ENCODE measurements around the gene FUS.
"Not testable (repeated sequence)": the region's sequence is repeated elsewhere in the genome, so short reads cannot be mapped to it uniquely, and the experiment has no call there.

FUS gene

GRCh38 chr16:31157136-31157535 is 22.8 kb upstream of the FUS start:
- Histone ChIP-seq H3K4me1 (ENCODE audit: insufficient read depth, low read length, severe bottlenecking) (no peaks in the 10 kb centered on the region), H3K4me3 (ENCODE audit: low read depth, low read length, poor library complexity, severe bottlenecking) (no peak overlapping the region), H3K36me3 (ENCODE audit: insufficient read depth, low read length) (no peaks in the 10 kb centered on the region), H3K9ac (ENCODE audit: low read length) (no peak overlapping the region), H3K4me2 (ENCODE audit: low read length) (0 out of 2 replicates have a peak overlapping the region, but pooled peaks have one; percentile 14), H3K27me3 (ENCODE audit: insufficient read depth, low read length) (no peaks in the 10 kb centered on the region), H3K27ac (ENCODE audit: low read depth, low read length, poor library complexity, severe bottlenecking) (no peak overlapping the region), H3K79me2 (ENCODE audit: insufficient read depth, low read length) (no peaks in the 10 kb centered on the region), H4K20me1 (ENCODE audit: insufficient read depth, low read length) (no peaks in the 10 kb centered on the region), H3F3A (ENCODE audit: insufficient read depth, low read length) (no peaks in the 10 kb centered on the region), H2AFZ (ENCODE audit: low read length) (no peak overlapping the region), H3K9me3 (ENCODE audit: low read length) (no peaks in the 10 kb centered on the region), H3K9me2 (ENCODE audit: low read depth, low read length) (no peaks in the 10 kb centered on the region)
- TF ChIP-seq CTCF (IDR thresholded peaks at IDR 0.05; ENCODE audit: low read length) (no peak), EZH2 (IDR thresholded peaks at IDR 0.05; ENCODE audit: borderline replicate concordance, low read length) (no peak)

GRCh38 chr16:31167315-31167714 is 12.6 kb upstream of the FUS start:
- Histone ChIP-seq H2AFZ (ENCODE audit: low read length) (no peak overlapping the region), H3K27ac (ENCODE audit: low read depth, low read length, poor library complexity, severe bottlenecking) (no peak overlapping the region), H3F3A (ENCODE audit: insufficient read depth, low read length) (no peaks in the 10 kb centered on the region), H3K4me2 (ENCODE audit: low read length) (no peak overlapping the region), H3K4me3 (ENCODE audit: low read depth, low read length, poor library complexity, severe bottlenecking) (no peak overlapping the region), H3K36me3 (ENCODE audit: insufficient read depth, low read length) (no peaks in the 10 kb centered on the region), H3K4me1 (ENCODE audit: insufficient read depth, low read length, severe bottlenecking) (no peaks in the 10 kb centered on the region), H3K79me2 (ENCODE audit: insufficient read depth, low read length) (no peaks in the 10 kb centered on the region), H4K20me1 (ENCODE audit: insufficient read depth, low read length) (no peaks in the 10 kb centered on the region), H3K9me3 (ENCODE audit: low read length) (no peaks in the 10 kb centered on the region), H3K9me2 (ENCODE audit: low read depth, low read length) (no peaks in the 10 kb centered on the region), H3K9ac (ENCODE audit: low read length) (no peak overlapping the region), H3K27me3 (ENCODE audit: insufficient read depth, low read length) (no peaks in the 10 kb centered on the region)
- no peak for TF ChIP-seq EZH2 (IDR thresholded peaks at IDR 0.05; ENCODE audit: borderline replicate concordance, low read length)
- TF ChIP-seq CTCF (IDR thresholded peaks at IDR 0.05; ENCODE audit: low read length): no peak

- Histone ChIP-seq H3K9me3 (ENCODE audit: low read length) (no peaks in the 10 kb centered on the region), H3K4me3 (ENCODE audit: low read depth, low read length, poor library complexity, severe bottlenecking) (no peak overlapping the region), H3K36me3 (ENCODE audit: insufficient read depth, low read length) (no peaks in the 10 kb centered on the region), H4K20me1 (ENCODE audit: insufficient read depth, low read length) (no peaks in the 10 kb centered on the region), H3K27me3 (ENCODE audit: insufficient read depth, low read length) (no peaks in the 10 kb centered on the region), H3K9me2 (ENCODE audit: low read depth, low read length) (no peaks in the 10 kb centered on the region), H3K9ac (ENCODE audit: low read length) (no peak overlapping the region), H3K27ac (ENCODE audit: low read depth, low read length, poor library complexity, severe bottlenecking) (no peak overlapping the region), H3K79me2 (ENCODE audit: insufficient read depth, low read length) (no peaks in the 10 kb centered on the region), H2AFZ (ENCODE audit: low read length) (no peak overlapping the region), H3K4me2 (ENCODE audit: low read length) (no peak overlapping the region), H3K4me1 (ENCODE audit: insufficient read depth, low read length, severe bottlenecking) (no peaks in the 10 kb centered on the region), H3F3A (ENCODE audit: insufficient read depth, low read length) (no peaks in the 10 kb centered on the region)
- TF ChIP-seq CTCF (IDR thresholded peaks at IDR 0.05; ENCODE audit: low read length): no peak
- TF ChIP-seq EZH2 (IDR thresholded peaks at IDR 0.05; ENCODE audit: borderline replicate concordance, low read length): no peak
These were observed 11.1 kb upstream of the FUS start for GRCh38 chr16:31168848-31169247.

GRCh38 chr16:31170048-31170447 is 9.9 kb upstream of the FUS start:
- not testable (repeated sequence) for H3K4me2 ChIP-seq (ENCODE audit: low read length); H3K9me3 ChIP-seq (ENCODE audit: low read length); H3K4me1 ChIP-seq (ENCODE audit: insufficient read depth, low read length, severe bottlenecking); H2AFZ ChIP-seq (ENCODE audit: low read length); H4K20me1 ChIP-seq (ENCODE audit: insufficient read depth, low read length); H3K4me3 ChIP-seq (ENCODE audit: low read depth, low read length, poor library complexity, severe bottlenecking); H3K27me3 ChIP-seq (ENCODE audit: insufficient read depth, low read length); H3K9me2 ChIP-seq (ENCODE audit: low read depth, low read length); H3K36me3 ChIP-seq (ENCODE audit: insufficient read depth, low read length); H3F3A ChIP-seq (ENCODE audit: insufficient read depth, low read length); H3K79me2 ChIP-seq (ENCODE audit: insufficient read depth, low read length); H3K9ac ChIP-seq (ENCODE audit: low read length); H3K27ac ChIP-seq (ENCODE audit: low read depth, low read length, poor library complexity, severe bottlenecking)

Data from OCI-LY1 (cell line).